Activated CD4-positive, alpha-beta T cell treated with anti-CD3 and anti-CD28 coated beads for 36 hours (primary cell): ENCODE results near the gene SERPINB13. TPM values are rescaled to one million over a fixed set of nuclear protein-coding genes. Genes with fewer than 3 reads are reported as not detected.

Source experiments
- ATAC-seq: fragments of 200-7000 bp; cut with Tn5 transposase; one replicate; pipeline ENCODE4 v1.10.0; 2021; ENCODE audit warnings: mild to moderate bottlenecking, moderate library complexity
- CTCF ChIA-PET: fragments of 350-600 bp; sonication (Branson Sonifier 250); formaldehyde crosslinking; loops from one replicate; lab custom pipeline; 2021; ENCODE audit warnings: antibody characterized with exemption; lab: Charles Lee
- POLR2A ChIA-PET: fragments of 350-600 bp; sonication (Branson Sonifier 250); formaldehyde crosslinking; loops from one replicate; lab custom pipeline; 2021; ENCODE audit warnings: antibody characterized with exemption, inconsistent platforms; lab: Charles Lee
- DNase-seq: peaks from one replicate; pipeline ENCODE4 v3.0.0-alpha.2; 2020
- H3K27ac Mint-ChIP-seq: one replicate; pipeline ENCODE4 v1.8.0; 2021; ENCODE audit warnings: mixed read lengths
- H3K27me3 Mint-ChIP-seq: one replicate; pipeline ENCODE4 v1.8.0; 2021; ENCODE audit warnings: mixed read lengths
- H3K36me3 Mint-ChIP-seq: one replicate; pipeline ENCODE4 v1.8.0; 2021; ENCODE audit warnings: low read depth, mixed read lengths
- H3K4me1 Mint-ChIP-seq: one replicate; pipeline ENCODE4 v1.8.0; 2021; ENCODE audit warnings: mixed read lengths
- H3K4me3 Mint-ChIP-seq: one replicate; pipeline ENCODE4 v1.8.0; 2021; ENCODE audit warnings: mild to moderate bottlenecking, moderate library complexity, mixed read lengths
- H3K9me3 Mint-ChIP-seq: one replicate; pipeline ENCODE4 v1.8.0; 2021; ENCODE audit warnings: low read depth, mixed read lengths
- intact Hi-C, 2 experiments: fragments of 100-400 bp; cut with DNase I in 1 of 2; cut with micrococcal nuclease in 1 of 2; formaldehyde crosslinking; loops; one replicate each; pipeline versions ENCODE4 v1.14.2 to v1.15.1; 2022 to 2024; cut with DNase I, micrococcal nuclease
- total RNA-seq, 2 experiments: library from RNA; stranded (reverse); gene quantifications; one replicate each; pipeline ENCODE4 v1.2.3, GENCODE V29; 2021

SERPINB13 gene
- total RNA-seq = not detected

- Mint-ChIP-seq H3K27ac (no peak within 1 kb of the TSS), H3K36me3 (no peaks in the 10 kb centered on the region), H3K4me1 (no peaks in the 10 kb centered on the region), H3K9me3 (no peaks in the 10 kb centered on the region), H3K4me3 (no peak within 1 kb of the TSS), H3K27me3 (peaks cover 8% of the 10 kb centered on the region)
- ChIA-PET POLR2A (no interaction called here), CTCF (interaction anchor here (0.5 kb wide), 1 partner anchor 777 kb away, joined by 4 read pairs; no protein-coding TSS in a partner anchor)
- DNase-seq = no peak
- intact Hi-C loops = no loop called here
- no peak for ATAC-seq
These were observed at the start of gene SERPINB13 for GRCh38 chr18:63586966-63587365. Gene SERPINB13, plus strand, starts transcription at chr18:63587343. Its CDS starts 1,325 bp downstream, at chr18:63588668.

- Mint-ChIP-seq H3K4me1 (no peaks in the 10 kb centered on the region), H3K27me3 (peaks cover 15% of the 10 kb centered on the region), H3K4me3 (no peak overlapping the region), H3K36me3 (no peaks in the 10 kb centered on the region), H3K9me3 (no peaks in the 10 kb centered on the region), H3K27ac (no peak overlapping the region)
- intact Hi-C loops = no loop called here
- ChIA-PET CTCF (no interaction called here), POLR2A (no interaction called here)
- ATAC-seq (no peak), DNase-seq (no peak)
These were observed 47.1 kb upstream of the SERPINB13 start for GRCh38 chr18:63539904-63540510.

- H3K9me3 Mint-ChIP-seq = no peaks in the 10 kb centered on the region
- no peak within 1 kb of the TSS for H3K4me3 Mint-ChIP-seq
- no peaks in the 10 kb centered on the region for H3K36me3 Mint-ChIP-seq
- intact Hi-C loops = no loop called here
- CTCF ChIA-PET = interaction anchor here (1.0 to 1.6 kb wide), 3 partner anchors 24 to 36 kb away, joined by 3 to 4 read pairs (median 3); no protein-coding TSS in a partner anchor
- POLR2A ChIA-PET = no interaction called here
- H3K27me3 Mint-ChIP-seq = peaks cover 19% of the 10 kb centered on the region
- H3K4me1 Mint-ChIP-seq = no peaks in the 10 kb centered on the region
- DNase-seq = no peak
- ATAC-seq = no peak
- H3K27ac Mint-ChIP-seq = no peak within 1 kb of the TSS
These were observed 45.1 kb upstream of the SERPINB13 start, which contains the start of gene SERPINB12 for GRCh38 chr18:63542069-63542468. Gene SERPINB12, plus strand, starts transcription at chr18:63542369. Its CDS starts 13,791 bp downstream, at chr18:63556160.

GRCh38 chr18:63544017-63544416 lies 43.1 kb upstream of the SERPINB13 start:
- no peak overlapping the region for H3K4me3 Mint-ChIP-seq
- no peaks in the 10 kb centered on the region for H3K4me1 Mint-ChIP-seq
- DNase-seq (no peak), ATAC-seq (no peak)
- no peaks in the 10 kb centered on the region for H3K9me3 Mint-ChIP-seq
- no peaks in the 10 kb centered on the region for H3K36me3 Mint-ChIP-seq
- ChIA-PET POLR2A (no interaction called here), CTCF (interaction anchor here (0.6 to 1.2 kb wide), 2 partner anchors 9 to 1710 kb away, joined by 3 to 4 read pairs; no protein-coding TSS in a partner anchor)
- intact Hi-C loops = no loop called here
- H3K27ac Mint-ChIP-seq = no peak overlapping the region
- peaks cover 15% of the 10 kb centered on the region for H3K27me3 Mint-ChIP-seq

- H3K27ac Mint-ChIP-seq = no peak overlapping the region
- no peaks in the 10 kb centered on the region for H3K9me3 Mint-ChIP-seq
- no peak overlapping the region for H3K4me3 Mint-ChIP-seq
- POLR2A ChIA-PET = no interaction called here
- DNase-seq (no peak), ATAC-seq (no peak)
- no peaks in the 10 kb centered on the region for H3K4me1 Mint-ChIP-seq
- intact Hi-C loops = no loop called here
- H3K36me3 Mint-ChIP-seq = no peaks in the 10 kb centered on the region
- peaks cover 15% of the 10 kb centered on the region for H3K27me3 Mint-ChIP-seq
- CTCF ChIA-PET = interaction anchor here (0.7 to 1.2 kb wide), 2 partner anchors 10 to 69 kb away, joined by 3 to 4 read pairs; no protein-coding TSS in a partner anchor
These were observed 42.1 kb upstream of the SERPINB13 start for GRCh38 chr18:63545000-63545399.

- ATAC-seq (no peak), DNase-seq (no peak)
- Mint-ChIP-seq H3K9me3 (no peaks in the 10 kb centered on the region), H3K4me1 (no peaks in the 10 kb centered on the region), H3K27me3 (peaks cover 14% of the 10 kb centered on the region), H3K27ac (no peak overlapping the region), H3K36me3 (no peaks in the 10 kb centered on the region), H3K4me3 (no peak overlapping the region)
- ChIA-PET POLR2A (no interaction called here), CTCF (interaction anchor here (0.6 to 1.6 kb wide), 6 partner anchors 8 to 56 kb away, joined by 3 to 9 read pairs (median 4); no protein-coding TSS in a partner anchor)
- intact Hi-C loops = no loop called here
These were observed 37.1 kb upstream of the SERPINB13 start for GRCh38 chr18:63550068-63550467.

- no peaks in the 10 kb centered on the region for H3K4me1 Mint-ChIP-seq
- no peak overlapping the region for H3K4me3 Mint-ChIP-seq
These were observed 35.4 kb upstream of the SERPINB13 start for GRCh38 chr18:63551769-63552168.

GRCh38 chr18:63552581-63552980 lies 34.6 kb upstream of the SERPINB13 start:
- ATAC-seq (no peak), DNase-seq (no peak)
- CTCF ChIA-PET = no interaction called here
- peaks cover 5% of the 10 kb centered on the region for H3K27me3 Mint-ChIP-seq
- H3K4me1 Mint-ChIP-seq = no peaks in the 10 kb centered on the region
- H3K36me3 Mint-ChIP-seq = no peaks in the 10 kb centered on the region
- no peak overlapping the region for H3K4me3 Mint-ChIP-seq
- intact Hi-C loops = no loop called here
- POLR2A ChIA-PET = no interaction called here
- no peak overlapping the region for H3K27ac Mint-ChIP-seq
- H3K9me3 Mint-ChIP-seq = no peaks in the 10 kb centered on the region

More at GRCh38 chr18:63551769-63552168, 35.4 kb upstream of the SERPINB13 start:
- H3K9me3 Mint-ChIP-seq = no peaks in the 10 kb centered on the region
- CTCF ChIA-PET = no interaction called here
- no peaks in the 10 kb centered on the region for H3K36me3 Mint-ChIP-seq
- no peak for ATAC-seq
- peaks cover 7% of the 10 kb centered on the region for H3K27me3 Mint-ChIP-seq
- H3K27ac Mint-ChIP-seq = no peak overlapping the region
- POLR2A ChIA-PET = no interaction called here
- no peak for DNase-seq
- intact Hi-C loops = no loop called here

- DNase-seq (no peak), ATAC-seq (no peak)
- CTCF ChIA-PET = interaction anchor here (1.0 kb wide), 1 partner anchor 25 kb away, joined by 3 read pairs; no protein-coding TSS in a partner anchor
- Mint-ChIP-seq H3K36me3 (no peaks in the 10 kb centered on the region), H3K4me3 (no peak overlapping the region), H3K27me3 (peaks cover 6% of the 10 kb centered on the region), H3K4me1 (no peaks in the 10 kb centered on the region), H3K9me3 (no peaks in the 10 kb centered on the region), H3K27ac (no peak overlapping the region)
- intact Hi-C loops = no loop called here
- POLR2A ChIA-PET = no interaction called here
These were observed 34.1 kb upstream of the SERPINB13 start for GRCh38 chr18:63553081-63553480.

GRCh38 chr18:63559567-63560491 lies 27.3 kb upstream of the SERPINB13 start:
- H3K4me1 Mint-ChIP-seq = no peaks in the 10 kb centered on the region
- POLR2A ChIA-PET = no interaction called here
- peaks cover 7% of the 10 kb centered on the region for H3K27me3 Mint-ChIP-seq
- H3K27ac Mint-ChIP-seq = no peak overlapping the region
- ATAC-seq (no peak), DNase-seq (no peak)
- no peak overlapping the region for H3K4me3 Mint-ChIP-seq
- CTCF ChIA-PET = no interaction called here
- no peaks in the 10 kb centered on the region for H3K9me3 Mint-ChIP-seq
- H3K36me3 Mint-ChIP-seq = no peaks in the 10 kb centered on the region
- intact Hi-C loops = no loop called here

GRCh38 chr18:63562284-63562683 lies 24.9 kb upstream of the SERPINB13 start:
- intact Hi-C loops = no loop called here
- Mint-ChIP-seq H3K4me3 (no peak overlapping the region), H3K36me3 (no peaks in the 10 kb centered on the region), H3K4me1 (no peaks in the 10 kb centered on the region), H3K9me3 (no peaks in the 10 kb centered on the region), H3K27ac (no peak overlapping the region), H3K27me3 (peaks cover 7% of the 10 kb centered on the region)
- ChIA-PET CTCF (interaction anchor here (0.8 to 2.5 kb wide), 2 partner anchors 15 to 38 kb away, joined by 3 to 11 read pairs; no protein-coding TSS in a partner anchor), POLR2A (no interaction called here)
- no peak for ATAC-seq
- DNase-seq = no peak
